SU-DHL-6 (cell line): ENCODE data around the gene ASB13.

Experiments used
- H2AFZ ChIP-seq: fragments of 200-600 bp; sonication (generic); 2 replicates; pipeline ENCODE4 v1.6.1; 2014; ENCODE audit warnings: low read depth, mild to moderate bottlenecking, moderate library complexity, mixed read lengths, antibody characterized with exemption, low read length; ENCODE audit not compliant: severe bottlenecking
- H3F3A ChIP-seq: fragments of 200-600 bp; shearing (Covaris generic); 2 replicates; pipeline ENCODE4 v1.6.0; 2016; ENCODE audit warnings: antibody characterized with exemption, mild to moderate bottlenecking; ENCODE audit not compliant: insufficient read depth
- H3K27ac ChIP-seq: fragments of 200-600 bp; sonication (generic); 2 replicates; pipeline ENCODE4 v1.5.1; 2016; ENCODE audit warnings: low read depth, mild to moderate bottlenecking, low read length, moderate library complexity, mixed read lengths
- H3K27me3 ChIP-seq: fragments of 200-600 bp; sonication (generic), shearing (Covaris generic); 2 replicates; pipeline ENCODE4 v1.6.0; 2014; ENCODE audit warnings: mild to moderate bottlenecking, low read length
- H3K36me3 ChIP-seq: fragments of 200-600 bp; sonication (generic); 2 replicates; pipeline ENCODE4 v1.6.1; 2014; ENCODE audit warnings: mild to moderate bottlenecking, low read length, mixed read lengths
- H3K4me2 ChIP-seq: fragments of 300-600, 200-600 bp; shearing (Covaris generic), sonication (generic); 2 replicates; pipeline ENCODE4 v1.6.0; 2014; ENCODE audit warnings: low read length, low read depth, mild to moderate bottlenecking; ENCODE audit not compliant: poor library complexity, severe bottlenecking
- H3K4me3 ChIP-seq: fragments of 200-600 bp; sonication (generic); 2 replicates; pipeline ENCODE4 v1.5.1; 2014; ENCODE audit warnings: antibody characterized with exemption, low read length, mild to moderate bottlenecking, mixed read lengths; ENCODE audit not compliant: insufficient read depth, poor library complexity, severe bottlenecking
- H3K79me2 ChIP-seq: fragments of 200-600 bp; sonication (generic); 2 replicates; pipeline ENCODE4 v1.6.1; 2014; ENCODE audit warnings: mild to moderate bottlenecking, low read length, moderate library complexity; ENCODE audit not compliant: insufficient read depth
- H3K9ac ChIP-seq: fragments of 200-600 bp; sonication (generic); 2 replicates; pipeline ENCODE4 v1.7.0; 2014; ENCODE audit warnings: mild to moderate bottlenecking, low read length
- H3K9me2 ChIP-seq: fragments of 200-600 bp; sonication (generic); replicated peaks from 2 replicates; pipeline ENCODE4 v1.6.1; 2014; ENCODE audit warnings: low read length; ENCODE audit not compliant: insufficient read depth
- H3K9me3 ChIP-seq: fragments of 200-600 bp; sonication (generic); 2 replicates; pipeline ENCODE4 v1.6.1; 2014; ENCODE audit warnings: low read length, mixed read lengths; ENCODE audit not compliant: insufficient read depth
- H4K20me1 ChIP-seq: fragments of 200-600 bp; sonication (generic); 2 replicates; pipeline ENCODE4 v1.6.1; 2014; ENCODE audit warnings: low read depth, mild to moderate bottlenecking, antibody characterized with exemption, low read length, moderate library complexity, mixed read lengths
- CTCF ChIP-seq: fragments of 200-600 bp; sonication (generic); IDR thresholded peaks from one replicate; pipeline ENCODE4 v1.5.1; 2017; ENCODE audit warnings: antibody characterized with exemption, mild to moderate bottlenecking, low read length, moderate library complexity; ENCODE audit not compliant: insufficient read depth, poor library complexity, severe bottlenecking
- EZH2phosphoT487 ChIP-seq: fragments of 200-600 bp; sonication (generic), shearing (Covaris generic); conservative IDR thresholded peaks from 2 replicates; pipeline ENCODE4 v1.6.1; 2018; ENCODE audit warnings: mild to moderate bottlenecking, antibody characterized with exemption, low read length, moderate library complexity, mixed read lengths

ASB13 gene

GRCh38 chr10:5631936-5632335 lies 34.5 kb downstream of the ASB13 start:
- Histone ChIP-seq H2AFZ (no peak overlapping the region), H3K9ac (no peak overlapping the region), H3K9me2 (no peaks in the 10 kb centered on the region), H3K27me3 (no peaks in the 10 kb centered on the region), H3K27ac (no peak overlapping the region), H3K4me2 (no peak overlapping the region), H4K20me1 (no peaks in the 10 kb centered on the region), H3K79me2 (no peaks in the 10 kb centered on the region), H3F3A (no peaks in the 10 kb centered on the region), H3K4me3 (no peak overlapping the region), H3K36me3 (no peaks in the 10 kb centered on the region), H3K9me3 (no peaks in the 10 kb centered on the region)
- TF ChIP-seq EZH2phosphoT487 (no peak), CTCF (no peak)

GRCh38 chr10:5630112-5630436 lies 36.3 kb downstream of the ASB13 start:
- no peak for TF ChIP-seq CTCF
- no peak for TF ChIP-seq EZH2phosphoT487
- Histone ChIP-seq H3F3A (no peaks in the 10 kb centered on the region), H3K27me3 (no peaks in the 10 kb centered on the region), H3K36me3 (no peaks in the 10 kb centered on the region), H3K79me2 (no peaks in the 10 kb centered on the region), H3K4me2 (peak overlapping the region; percentile 43), H3K4me3 (no peak overlapping the region), H4K20me1 (no peaks in the 10 kb centered on the region), H3K9me3 (no peaks in the 10 kb centered on the region), H2AFZ (no peak overlapping the region), H3K9ac (no peak overlapping the region), H3K27ac (no peak overlapping the region), H3K9me2 (no peaks in the 10 kb centered on the region)

- H3K27ac ChIP-seq, result no peak overlapping the region
- peak overlapping the region; percentile 43 for H3K4me2 ChIP-seq
- no peaks in the 10 kb centered on the region for H4K20me1 ChIP-seq
- H3K9ac ChIP-seq, result no peak overlapping the region
- H3K36me3 ChIP-seq, result no peaks in the 10 kb centered on the region
- no peaks in the 10 kb centered on the region for H3K79me2 ChIP-seq
- H3K4me3 ChIP-seq, result no peak overlapping the region
- no peaks in the 10 kb centered on the region for H3K9me3 ChIP-seq
- H3K27me3 ChIP-seq, result no peaks in the 10 kb centered on the region
- TF ChIP-seq CTCF, result peak; percentile 90
- no peak for TF ChIP-seq EZH2phosphoT487
- H3K9me2 ChIP-seq, result no peaks in the 10 kb centered on the region
- H3F3A ChIP-seq, result no peaks in the 10 kb centered on the region
- H2AFZ ChIP-seq, result no peak overlapping the region
Observed at GRCh38 chr10:5629303-5630111, 36.9 kb downstream of the ASB13 start.
